GM12878 (cell line): ENCODE data around the gene DNPEP. TPM values are rescaled to one million over a fixed set of nuclear protein-coding genes. Genes with fewer than 3 reads are reported as not detected.

Experiments
- ATAC-seq: fragments of 200-7000 bp; cut with Tn5 transposase; 3 replicates; pipeline ENCODE4 v1.9.1; 2020; ENCODE audit warnings: mild to moderate bottlenecking, moderate library complexity
- BruUV-seq: library from RNA; stranded (reverse); fragments of 400-500 nt; replicated peaks from 2 replicates; lab custom pipeline; 2021; lab: Mats Ljungman, UMichigan
- CTCF ChIA-PET: fragments of 300-600 bp; sonication (Branson Sonifier 250); formaldehyde crosslinking; extraction: SDS; loops from one replicate; lab custom pipeline; 2021; ENCODE audit warnings: inconsistent platforms; lab: Yijun Ruan, JAX
- POLR2A ChIA-PET: fragments of 350-600 bp; formaldehyde crosslinking; extraction: SDS; loops from one replicate; lab custom pipeline; 2021; ENCODE audit warnings: inconsistent platforms; lab: Charles Lee
- RAD21 ChIA-PET: fragments of 300-600 bp; sonication (Branson Sonifier 250); formaldehyde crosslinking; loops from one replicate; lab custom pipeline; 2023; ENCODE audit warnings: antibody characterized with exemption; ENCODE audit not compliant: unreplicated experiment; lab: Charles Lee
- SMC1A ChIA-PET: fragments of 300-600 bp; sonication (Branson Sonifier 250); formaldehyde crosslinking; loops from one replicate; lab custom pipeline; 2023; ENCODE audit not compliant: unreplicated experiment, uncharacterized antibody; lab: Charles Lee
- DNase-seq: peaks from one replicate; pipeline ENCODE4 v3.0.0-alpha.2; 2011; ENCODE audit warnings: low read depth, low spot score
- FAIRE-seq: peaks from 3 replicates; lab custom pipeline; 2011; peaks lifted over from hg19 to GRCh38; lab: Jason Lieb, UNC
- H2AFZ ChIP-seq: 2 replicates; pipeline ENCODE4 v1.6.0; 2011; ENCODE audit warnings: low read depth, low read length, control low read depth; ENCODE audit not compliant: control insufficient read depth
- H3K27ac ChIP-seq: 2 replicates; pipeline ENCODE4 v1.5.1; 2011; ENCODE audit warnings: control low read depth; ENCODE audit not compliant: control insufficient read depth, insufficient read depth
- H3K27me3 ChIP-seq, 2 experiments: replicated peaks in 1 of 2; 2 replicates each; pipeline versions ENCODE4 v1.6.0 to v1.6.1; 2011; ENCODE audit warnings: low read length in 1 of 2; ENCODE audit not compliant: control insufficient read depth in 2 of 2, insufficient read depth in 2 of 2
- H3K36me3 ChIP-seq, 2 experiments: 2 replicates each; pipeline ENCODE4 v1.5.1; 2011; ENCODE audit warnings: low read length in 1 of 2; ENCODE audit not compliant: control insufficient read depth in 2 of 2, insufficient read depth in 2 of 2
- H3K4me1 ChIP-seq: 2 replicates; pipeline ENCODE4 v1.6.1; 2011; ENCODE audit warnings: mild to moderate bottlenecking, low read length, moderate library complexity, mixed read lengths; ENCODE audit not compliant: control insufficient read depth, insufficient read depth
- H3K4me2 ChIP-seq: 2 replicates; pipeline ENCODE4 v1.6.0; 2011; ENCODE audit warnings: control low read depth; ENCODE audit not compliant: control insufficient read depth, insufficient read depth
- H3K4me3 ChIP-seq: fragments of 200-600 bp; sonication (generic); 2 replicates; pipeline ENCODE4 v1.5.1; 2016
- H3K79me2 ChIP-seq: 2 replicates; pipeline ENCODE4 v1.6.0; 2011; ENCODE audit warnings: low read length; ENCODE audit not compliant: control insufficient read depth, insufficient read depth
- H3K9ac ChIP-seq: 2 replicates; pipeline ENCODE4 v1.8.0; 2011; ENCODE audit warnings: low read length, control low read depth, mixed read lengths; ENCODE audit not compliant: control insufficient read depth, insufficient read depth
- H3K9me3 ChIP-seq: replicated peaks from 3 replicates; pipeline ENCODE4 v1.5.1; 2011; ENCODE audit warnings: mild to moderate bottlenecking, low read length; ENCODE audit not compliant: control insufficient read depth, insufficient read depth
- H4K20me1 ChIP-seq: 2 replicates; pipeline ENCODE4 v1.6.0; 2011; ENCODE audit not compliant: control insufficient read depth, insufficient read depth
- CEBPB ChIP-seq, 2 experiments: fragments of 150-350 bp in 1 of 2; IDR thresholded peaks; 2 replicates each; pipeline ENCODE4 v1.6.1; 2012 to 2014; ENCODE audit warnings: low read depth in 2 of 2, low read length in 2 of 2, borderline replicate concordance in 1 of 2, inconsistent platforms in 1 of 2
- E2F4 ChIP-seq: IDR thresholded peaks from 2 replicates; pipeline ENCODE4 v1.6.1; 2012; ENCODE audit warnings: low read depth, low read length, improper control_type of control experiment
- E4F1 ChIP-seq: fragments of 450-650 bp; IDR thresholded peaks from 2 replicates; pipeline ENCODE4 v1.6.1; 2018; ENCODE audit warnings: borderline replicate concordance, mild to moderate bottlenecking; ENCODE audit not compliant: partially characterized antibody
- HDAC6 ChIP-seq: fragments of 200-600 bp; sonication (generic); IDR thresholded peaks from one replicate; pipeline ENCODE4 v1.8.0; 2017; ENCODE audit warnings: antibody characterized with exemption; ENCODE audit not compliant: unreplicated experiment
- LARP7 ChIP-seq: fragments of 450-650 bp; IDR thresholded peaks from 2 replicates; pipeline ENCODE4 v1.6.1; 2017; ENCODE audit warnings: mild to moderate bottlenecking
- POLR2A ChIP-seq: IDR thresholded peaks from 2 replicates; pipeline ENCODE4 v1.6.1; 2011; ENCODE audit warnings: low read depth, mild to moderate bottlenecking, low read length
- SIN3A ChIP-seq: IDR thresholded peaks from 2 replicates; pipeline ENCODE4 v1.6.1; 2012; ENCODE audit warnings: low read depth, low read length, improper control_type of control experiment
- SMAD1 ChIP-seq: fragments of 450-650 bp; IDR thresholded peaks from 2 replicates; pipeline ENCODE4 v1.6.1; 2018; ENCODE audit warnings: mild to moderate bottlenecking, low read depth; ENCODE audit not compliant: partially characterized antibody
- SMC3 ChIP-seq: IDR thresholded peaks from 2 replicates; pipeline ENCODE4 v1.6.1; 2011; ENCODE audit warnings: low read length, improper control_type of control experiment, borderline replicate concordance
- SREBF1 ChIP-seq: IDR thresholded peaks from 2 replicates; pipeline ENCODE4 v1.6.1; 2012; ENCODE audit warnings: mild to moderate bottlenecking, low read length
- SUPT20H ChIP-seq: IDR thresholded peaks from 2 replicates; pipeline ENCODE4 v1.6.1; 2011; ENCODE audit warnings: low read depth, mild to moderate bottlenecking, low read length, moderate library complexity, borderline replicate concordance; ENCODE audit not compliant: control insufficient read depth
- TBL1XR1 ChIP-seq: IDR thresholded peaks from 2 replicates; pipeline ENCODE4 v1.6.1; 2012; ENCODE audit warnings: low read depth, low read length, improper control_type of control experiment
- ZNF207 ChIP-seq: fragments of 450-650 bp; IDR thresholded peaks from 2 replicates; pipeline ENCODE4 v1.6.1; 2014; ENCODE audit warnings: antibody characterized with exemption, mild to moderate bottlenecking, borderline replicate concordance
- WGBS: methylation state at CpG from one replicate; pipeline ENCODE4 v1.1.6; 2016; ENCODE audit warnings: low lambda C conversion rate; ENCODE audit not compliant: insufficient replicate concordance, insufficient coverage; ENCODE audit errors: missing lambda C conversion rate; 5-methylcytosine and 5-hydroxymethylcytosine counted together
- in situ Hi-C: fragments of 300-500 bp; cut with MboI; formaldehyde crosslinking; loops from 9 replicates; pipeline ENCODE4 v1.14.3; 2018; ENCODE audit warnings: mixed read lengths
- intact Hi-C: fragments of 100-400 bp; cut with micrococcal nuclease; formaldehyde crosslinking; loops from one replicate; pipeline ENCODE4 v1.14.2; 2022; ENCODE audit not compliant: unreplicated experiment
- polyA plus RNA-seq, 11 experiments: library from polyadenylated mRNA; depleted of rRNA in 4 of 11; unstranded in 6 of 11; stranded (reverse) in 5 of 11; fragments of >200 nt; fragmentation: Nextera tagmentation in 4 of 11; fragmentation: Illumina TruSeq in 1 of 11; extraction: Ambion mirVana in 4 of 11; extraction: Trizol in 1 of 11; gene quantifications; 1 replicate in 1 of 11; 2 replicates in 10 of 11; pipeline versions ENCODE4 v1.2.1 to v1.2.3, GENCODE V29; 2011 to 2016; ENCODE audit warnings: inconsistent platforms in 2 of 11, missing spikeins in 2 of 11, low read depth in 1 of 11
- total RNA-seq, 4 experiments: library from RNA; depleted of rRNA in 3 of 4; stranded (reverse); fragments of >200 nt in 3 of 4; fragmentation: Illumina TruSeq in 1 of 4; extraction: Trizol in 1 of 4; gene quantifications; 2 replicates each; pipeline versions ENCODE4 v1.2.1 to v1.2.3, GENCODE V29; 2013 to 2021
- TF ChIP-seq, protein P1 (sequence below): fragments of 450-650 bp; formaldehyde crosslinking; IDR thresholded peaks from 2 replicates; pipeline ENCODE4 v1.4.0; 2020; ENCODE audit warnings: mild to moderate bottlenecking, moderate library complexity

DNPEP gene
- total and polyA plus RNA-seq, 10 of the 15 experiments (the other 5 are each of a cell fraction or from before 2014, with no cell fraction given) = 33.1 to 82.0 (median 64.1) TPM

DNA sequence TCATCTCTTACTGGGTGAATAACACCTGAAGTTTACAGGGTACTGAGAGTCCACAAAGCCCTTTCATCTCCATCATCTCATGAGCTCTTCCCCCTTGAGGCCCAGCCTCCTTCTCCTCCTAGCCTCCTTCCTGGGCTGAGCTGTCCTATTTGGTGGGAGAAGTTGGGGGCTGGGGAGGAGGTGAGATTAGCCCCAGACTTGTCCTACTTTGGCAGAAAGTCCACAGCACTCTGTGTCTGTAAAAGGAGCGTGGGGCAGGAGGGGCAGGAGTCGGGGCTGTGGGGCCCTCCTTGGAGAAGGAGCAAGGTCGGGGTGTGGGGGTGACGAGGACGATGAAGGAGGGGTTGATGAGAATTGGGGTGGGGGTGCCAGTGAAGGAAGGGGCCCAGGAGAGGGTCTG, 20.5 kb upstream of the DNPEP start:
- no peaks in the 10 kb centered on the region for H3K36me3 ChIP-seq
- H3K9me3 ChIP-seq = no peaks in the 10 kb centered on the region; the same call in 1 of the 3 replicates
- no TSS peak for BruUV-seq
- ATAC-seq (no peak), FAIRE-seq (no peak), DNase-seq (no peak)
- no peak overlapping the region for H3K4me3 ChIP-seq
- H3K4me2 ChIP-seq = no peak overlapping the region
- RAD21 ChIA-PET = no interaction called here
- in situ Hi-C loops = no loop called here
- SMC1A ChIA-PET = no interaction called here
- TF ChIP-seq SMC3 (no peak), POLR2A (no peak), SMAD1 (no peak), E2F4 (no peak), SREBF1 (no peak), SIN3A (no peak), TBL1XR1 (no peak), LARP7 (no peak), E4F1 (no peak), CEBPB (IDR thresholded peaks at IDR 0.05; ENCODE audit: borderline replicate concordance in 1 of 2, low read depth in 2 of 2, low read length in 2 of 2) (no peak), ZNF207 (no peak), SUPT20H (no peak), HDAC6 (no peak)
- TF ChIP-seq, protein P1, sequence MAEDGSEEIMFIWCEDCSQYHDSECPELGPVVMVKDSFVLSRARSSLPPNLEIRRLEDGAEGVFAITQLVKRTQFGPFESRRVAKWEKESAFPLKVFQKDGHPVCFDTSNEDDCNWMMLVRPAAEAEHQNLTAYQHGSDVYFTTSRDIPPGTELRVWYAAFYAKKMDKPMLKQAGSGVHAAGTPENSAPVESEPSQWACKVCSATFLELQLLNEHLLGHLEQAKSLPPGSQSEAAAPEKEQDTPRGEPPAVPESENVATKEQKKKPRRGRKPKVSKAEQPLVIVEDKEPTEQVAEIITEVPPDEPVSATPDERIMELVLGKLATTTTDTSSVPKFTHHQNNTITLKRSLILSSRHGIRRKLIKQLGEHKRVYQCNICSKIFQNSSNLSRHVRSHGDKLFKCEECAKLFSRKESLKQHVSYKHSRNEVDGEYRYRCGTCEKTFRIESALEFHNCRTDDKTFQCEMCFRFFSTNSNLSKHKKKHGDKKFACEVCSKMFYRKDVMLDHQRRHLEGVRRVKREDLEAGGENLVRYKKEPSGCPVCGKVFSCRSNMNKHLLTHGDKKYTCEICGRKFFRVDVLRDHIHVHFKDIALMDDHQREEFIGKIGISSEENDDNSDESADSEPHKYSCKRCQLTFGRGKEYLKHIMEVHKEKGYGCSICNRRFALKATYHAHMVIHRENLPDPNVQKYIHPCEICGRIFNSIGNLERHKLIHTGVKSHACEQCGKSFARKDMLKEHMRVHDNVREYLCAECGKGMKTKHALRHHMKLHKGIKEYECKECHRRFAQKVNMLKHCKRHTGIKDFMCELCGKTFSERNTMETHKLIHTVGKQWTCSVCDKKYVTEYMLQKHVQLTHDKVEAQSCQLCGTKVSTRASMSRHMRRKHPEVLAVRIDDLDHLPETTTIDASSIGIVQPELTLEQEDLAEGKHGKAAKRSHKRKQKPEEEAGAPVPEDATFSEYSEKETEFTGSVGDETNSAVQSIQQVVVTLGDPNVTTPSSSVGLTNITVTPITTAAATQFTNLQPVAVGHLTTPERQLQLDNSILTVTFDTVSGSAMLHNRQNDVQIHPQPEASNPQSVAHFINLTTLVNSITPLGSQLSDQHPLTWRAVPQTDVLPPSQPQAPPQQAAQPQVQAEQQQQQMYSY (CRISPR knock-in tag) = no peak
- TF ChIP-seq, all 136 proteins: peak for 0
- no peaks in the 10 kb centered on the region for H3K4me1 ChIP-seq
- intact Hi-C loops = no loop called here
- no peaks in the 10 kb centered on the region for H3K79me2 ChIP-seq
- H3K27ac ChIP-seq = no peak overlapping the region
- peaks cover 0 to 2% of the 10 kb centered on the region in 2 experiments; a peak in 2 of 4 replicates for H3K27me3 ChIP-seq
- ChIA-PET POLR2A (no interaction called here), CTCF (interaction anchor here (0.9 kb wide), 1 partner anchor 15 kb away, joined by 3 read pairs; no protein-coding TSS in a partner anchor)
- H4K20me1 ChIP-seq = no peaks in the 10 kb centered on the region
- H2AFZ ChIP-seq = no peak overlapping the region
- WGBS = 0% methylated on average over 3 of the region's 5 CpGs
- H3K9ac ChIP-seq = no peak overlapping the region
